ENCODE measurements around the gene ARHGEF11.

Gene ARHGEF11

DNA sequence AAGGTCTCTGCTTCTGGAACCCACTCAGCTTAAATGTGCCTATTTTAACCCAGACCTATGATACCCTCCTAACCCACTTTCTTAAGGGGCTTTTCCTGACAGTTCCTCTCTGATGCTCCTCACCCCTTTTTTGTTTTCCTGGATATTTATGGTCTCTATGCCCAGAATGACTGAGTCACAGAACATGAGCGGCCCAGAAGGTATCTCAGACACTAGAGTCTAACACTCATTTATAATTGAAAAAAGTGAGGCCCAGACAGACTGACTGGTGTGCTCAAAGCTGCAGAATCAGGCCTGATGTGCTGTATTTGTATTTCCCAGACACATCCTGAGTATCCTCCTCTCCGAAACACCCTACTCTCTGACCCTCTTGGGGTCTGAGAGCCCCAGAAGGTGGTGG, 81.1 kb downstream of the ARHGEF11 start:
- Histone ChIP-seq H3K9ac (ENCODE audit: low read depth, low read length, poor library complexity) (no peak overlapping the region), H3K14ac (ENCODE audit: low read length) (no peak overlapping the region), H4K8ac (ENCODE audit: low read depth, low read length) (no peak overlapping the region), H3K4ac (ENCODE audit: low read length) (no peak overlapping the region), H3K4me3 (ENCODE audit: low read length in 2 of 2) (no peak overlapping the region), H2BK120ac (ENCODE audit: low read depth, low read length) (no peak overlapping the region), H2AFZ (ENCODE audit: low read length) (no peak overlapping the region), H3K4me2 (ENCODE audit: insufficient read depth, low read length, poor library complexity, severe bottlenecking) (no peak overlapping the region), H2BK15ac (ENCODE audit: low read length) (no peak overlapping the region), H3K18ac (ENCODE audit: low read length) (no peak overlapping the region), H3K23ac (ENCODE audit: low read depth, low read length, poor library complexity) (no peak overlapping the region), H3K27ac (replicated peaks; ENCODE audit: low read length) (no peak overlapping the region), H2AK5ac (ENCODE audit: low read depth, low read length) (no peak overlapping the region), H4K91ac (ENCODE audit: low read depth, low read length, poor library complexity) (no peak overlapping the region), H3K9me3 (replicated peaks in 1 of 2; ENCODE audit: control insufficient read depth in 2 of 2, insufficient read depth in 1 of 2, low read depth in 1 of 2, low read length in 2 of 2) (no peaks in the 10 kb centered on the region), H3K4me1 (ENCODE audit: control insufficient read depth in 2 of 2, insufficient read depth in 1 of 2, low read depth in 1 of 2, low read length in 2 of 2) (no peaks in the 10 kb centered on the region), H3K79me1 (ENCODE audit: low read depth, low read length) (no peaks in the 10 kb centered on the region), H2BK12ac (ENCODE audit: low read length) (no peak overlapping the region), H3K27me3 (ENCODE audit: control insufficient read depth in 3 of 3, insufficient read depth in 3 of 3, low read depth in 1 of 3, low read length in 3 of 3) (no peaks in the 10 kb centered on the region), H2BK5ac (ENCODE audit: low read length) (no peak overlapping the region), H3K36me3 (replicated peaks in 1 of 2; ENCODE audit: control insufficient read depth in 2 of 2, insufficient read depth in 2 of 2, low read length in 2 of 2) (peaks cover 26 to 94% of the 10 kb centered on the region in 2 donors)
- DNase-seq (ENCODE audit: low spot score), result no peak
- no CpG with 5 or more reads among the region's 2 CpGs for whole genome bisulfite sequencing, 2 donors (ENCODE audit: extremely low coverage in 2 of 2, insufficient read length in 2 of 2, insufficient replicate concordance in 1 of 2)

DNA sequence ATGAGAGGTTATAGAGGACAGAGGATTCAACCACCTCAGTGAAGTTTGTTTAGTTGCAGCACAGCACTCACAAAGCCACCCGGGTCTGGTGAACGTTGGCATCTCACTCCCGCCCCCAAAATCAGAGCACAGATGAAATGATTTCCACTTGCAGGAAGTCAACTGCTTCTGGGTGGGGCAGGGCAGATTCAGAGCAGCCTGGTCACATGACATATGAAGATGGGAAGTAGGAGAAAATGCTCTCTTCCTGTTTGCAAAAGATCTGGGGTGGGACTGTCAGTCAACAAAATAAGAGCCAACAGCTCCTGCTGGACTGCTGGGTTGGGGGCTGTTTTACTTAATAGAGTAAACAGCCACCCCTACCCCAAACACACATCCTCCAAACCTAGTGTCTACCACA, 81.9 kb downstream of the ARHGEF11 start:
- no peaks in the 10 kb centered on the region for H3K27me3 ChIP-seq (ENCODE audit: control insufficient read depth in 3 of 3, insufficient read depth in 3 of 3, low read depth in 1 of 3, low read length in 3 of 3)
- H2AFZ ChIP-seq (ENCODE audit: low read length), result no peak overlapping the region
- no CpG with 5 or more reads among the region's 3 CpGs for WGBS, 2 donors (ENCODE audit: extremely low coverage in 2 of 2, insufficient read length in 2 of 2, insufficient replicate concordance in 1 of 2)
- no peak overlapping the region for H2AK5ac ChIP-seq (ENCODE audit: low read depth, low read length)
- H3K79me1 ChIP-seq (ENCODE audit: low read depth, low read length), result no peaks in the 10 kb centered on the region
- H2BK15ac ChIP-seq (ENCODE audit: low read length), result no peak overlapping the region
- no peaks in the 10 kb centered on the region for H3K4me1 ChIP-seq (ENCODE audit: control insufficient read depth in 2 of 2, insufficient read depth in 1 of 2, low read depth in 1 of 2, low read length in 2 of 2)
- H3K23ac ChIP-seq (ENCODE audit: low read depth, low read length, poor library complexity), result no peak overlapping the region
- H3K18ac ChIP-seq (ENCODE audit: low read length), result no peak overlapping the region
- no peak overlapping the region for H3K14ac ChIP-seq (ENCODE audit: low read length)
- no peak for DNase-seq (ENCODE audit: low spot score)
- H2BK5ac ChIP-seq (ENCODE audit: low read length), result no peak overlapping the region
- H3K4ac ChIP-seq (ENCODE audit: low read length), result no peak overlapping the region
- H3K4me3 ChIP-seq (ENCODE audit: low read length in 2 of 2), result no peak overlapping the region
- no peaks in the 10 kb centered on the region for H3K9me3 ChIP-seq (replicated peaks in 1 of 2; ENCODE audit: control insufficient read depth in 2 of 2, insufficient read depth in 1 of 2, low read depth in 1 of 2, low read length in 2 of 2)
- no peak overlapping the region for H4K91ac ChIP-seq (ENCODE audit: low read depth, low read length, poor library complexity)
- no peak overlapping the region for H3K9ac ChIP-seq (ENCODE audit: low read depth, low read length, poor library complexity)
- no peak overlapping the region for H4K8ac ChIP-seq (ENCODE audit: low read depth, low read length)
- no peak overlapping the region for H2BK120ac ChIP-seq (ENCODE audit: low read depth, low read length)
- H3K36me3 ChIP-seq (replicated peaks in 1 of 2; ENCODE audit: control insufficient read depth in 2 of 2, insufficient read depth in 2 of 2, low read length in 2 of 2), result peaks cover 26 to 94% of the 10 kb centered on the region in 2 donors
- H3K27ac ChIP-seq (replicated peaks; ENCODE audit: low read length), result no peak overlapping the region
- H2BK12ac ChIP-seq (ENCODE audit: low read length), result no peak overlapping the region
- no peak overlapping the region for H3K4me2 ChIP-seq (ENCODE audit: insufficient read depth, low read length, poor library complexity, severe bottlenecking)

DNA sequence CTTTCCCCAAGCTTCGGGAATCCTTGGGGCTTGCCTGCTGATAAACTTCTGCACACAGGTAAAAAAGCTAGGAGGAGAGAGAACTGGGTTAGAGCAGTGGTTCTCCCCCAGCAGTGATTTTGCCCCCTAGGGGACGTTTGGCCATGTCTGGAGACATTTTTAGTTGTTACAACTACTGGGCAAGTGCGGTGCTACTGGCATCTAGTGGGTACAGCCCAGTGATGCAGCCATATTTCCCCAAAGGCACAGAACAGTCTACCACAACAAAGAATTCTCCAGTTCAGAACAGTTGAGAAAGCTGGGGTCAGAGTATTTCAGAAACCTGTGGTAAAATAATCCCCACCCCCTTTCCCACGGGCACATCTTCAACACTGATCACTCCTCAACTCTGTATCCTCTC, 83.8 kb downstream of the ARHGEF11 start:
- Histone ChIP-seq H4K8ac (ENCODE audit: low read depth, low read length) (no peak overlapping the region), H3K4me3 (ENCODE audit: low read length in 2 of 2) (no peak overlapping the region), H3K18ac (ENCODE audit: low read length) (no peak overlapping the region), H2AK5ac (ENCODE audit: low read depth, low read length) (no peak overlapping the region), H4K91ac (ENCODE audit: low read depth, low read length, poor library complexity) (no peak overlapping the region), H3K9me3 (replicated peaks in 1 of 2; ENCODE audit: control insufficient read depth in 2 of 2, insufficient read depth in 1 of 2, low read depth in 1 of 2, low read length in 2 of 2) (no peaks in the 10 kb centered on the region), H3K14ac (ENCODE audit: low read length) (no peak overlapping the region), H3K9ac (ENCODE audit: low read depth, low read length, poor library complexity) (no peak overlapping the region), H3K4me1 (ENCODE audit: control insufficient read depth in 2 of 2, insufficient read depth in 1 of 2, low read depth in 1 of 2, low read length in 2 of 2) (no peaks in the 10 kb centered on the region), H2BK120ac (ENCODE audit: low read depth, low read length) (no peak overlapping the region), H2BK5ac (ENCODE audit: low read length) (no peak overlapping the region), H3K27me3 (ENCODE audit: control insufficient read depth in 3 of 3, insufficient read depth in 3 of 3, low read depth in 1 of 3, low read length in 3 of 3) (no peaks in the 10 kb centered on the region), H3K27ac (replicated peaks; ENCODE audit: low read length) (no peak overlapping the region), H2BK15ac (ENCODE audit: low read length) (no peak overlapping the region), H3K4ac (ENCODE audit: low read length) (no peak overlapping the region), H3K79me1 (ENCODE audit: low read depth, low read length) (no peaks in the 10 kb centered on the region), H3K4me2 (ENCODE audit: insufficient read depth, low read length, poor library complexity, severe bottlenecking) (no peak overlapping the region), H2AFZ (ENCODE audit: low read length) (no peak overlapping the region), H3K36me3 (replicated peaks in 1 of 2; ENCODE audit: control insufficient read depth in 2 of 2, insufficient read depth in 2 of 2, low read length in 2 of 2) (peaks cover 34 to 94% of the 10 kb centered on the region in 2 donors), H3K23ac (ENCODE audit: low read depth, low read length, poor library complexity) (no peak overlapping the region), H2BK12ac (ENCODE audit: low read length) (no peak overlapping the region)
- no peak for DNase-seq (ENCODE audit: low spot score)
- no CpG with 5 or more reads among the region's 4 CpGs for WGBS, 2 donors (ENCODE audit: extremely low coverage in 2 of 2, insufficient read length in 2 of 2, insufficient replicate concordance in 1 of 2)

DNA sequence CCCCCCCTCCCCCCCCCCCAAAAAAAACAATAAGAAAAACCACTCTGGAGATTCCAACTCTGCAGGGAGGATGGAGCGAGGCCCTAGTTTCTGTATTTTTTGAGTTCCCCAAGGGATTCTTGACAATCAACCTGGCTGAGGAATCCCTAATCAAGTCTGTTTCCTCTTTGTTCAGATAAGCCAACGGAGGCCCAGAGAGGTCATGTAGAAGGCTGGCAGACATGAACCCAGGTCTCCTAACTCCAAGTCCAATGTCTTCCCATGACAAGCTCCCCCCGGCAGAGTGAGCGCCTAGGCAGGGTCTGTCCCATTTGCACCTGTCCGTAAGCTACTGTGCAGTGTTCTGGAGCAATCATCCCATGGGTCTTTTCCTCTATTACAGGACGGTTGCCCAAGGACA, 85.6 kb downstream of the ARHGEF11 start:
- H3K14ac ChIP-seq (ENCODE audit: low read length), result no peak overlapping the region
- H3K9me3 ChIP-seq (replicated peaks in 1 of 2; ENCODE audit: control insufficient read depth in 2 of 2, insufficient read depth in 1 of 2, low read depth in 1 of 2, low read length in 2 of 2), result no peaks in the 10 kb centered on the region
- H3K36me3 ChIP-seq (replicated peaks in 1 of 2; ENCODE audit: control insufficient read depth in 2 of 2, insufficient read depth in 2 of 2, low read length in 2 of 2), result peaks cover 38 to 95% of the 10 kb centered on the region in 2 donors
- H3K18ac ChIP-seq (ENCODE audit: low read length), result no peak overlapping the region
- no peaks in the 10 kb centered on the region for H3K4me1 ChIP-seq (ENCODE audit: control insufficient read depth in 2 of 2, insufficient read depth in 1 of 2, low read depth in 1 of 2, low read length in 2 of 2)
- H2BK120ac ChIP-seq (ENCODE audit: low read depth, low read length), result no peak overlapping the region
- H2AK5ac ChIP-seq (ENCODE audit: low read depth, low read length), result no peak overlapping the region
- no peak overlapping the region for H2BK12ac ChIP-seq (ENCODE audit: low read length)
- no peak overlapping the region for H3K27ac ChIP-seq (replicated peaks; ENCODE audit: low read length)
- H2BK5ac ChIP-seq (ENCODE audit: low read length), result no peak overlapping the region
- no peaks in the 10 kb centered on the region for H3K79me1 ChIP-seq (ENCODE audit: low read depth, low read length)
- no peak overlapping the region for H3K9ac ChIP-seq (ENCODE audit: low read depth, low read length, poor library complexity)
- no peak overlapping the region for H3K4me2 ChIP-seq (ENCODE audit: insufficient read depth, low read length, poor library complexity, severe bottlenecking)
- DNase-seq (ENCODE audit: low spot score), result no peak
- no peaks in the 10 kb centered on the region for H3K27me3 ChIP-seq (ENCODE audit: control insufficient read depth in 3 of 3, insufficient read depth in 3 of 3, low read depth in 1 of 3, low read length in 3 of 3)
- H3K4me3 ChIP-seq (ENCODE audit: low read length in 2 of 2), result no peak overlapping the region
- no peak overlapping the region for H2AFZ ChIP-seq (ENCODE audit: low read length)
- no CpG with 5 or more reads among the region's 6 CpGs for WGBS, 2 donors (ENCODE audit: extremely low coverage in 2 of 2, insufficient read length in 2 of 2, insufficient replicate concordance in 1 of 2)
- no peak overlapping the region for H3K23ac ChIP-seq (ENCODE audit: low read depth, low read length, poor library complexity)
- no peak overlapping the region for H4K91ac ChIP-seq (ENCODE audit: low read depth, low read length, poor library complexity)
- no peak overlapping the region for H3K4ac ChIP-seq (ENCODE audit: low read length)
- H2BK15ac ChIP-seq (ENCODE audit: low read length), result no peak overlapping the region
- H4K8ac ChIP-seq (ENCODE audit: low read depth, low read length), result no peak overlapping the region

Data from neuronal stem cell (in vitro differentiated cells).